ENCODE results near the gene GIMAP1. TPM values are rescaled to one million over a fixed set of nuclear protein-coding genes. Genes with fewer than 3 reads are reported as not detected.
A peak's percentile ranks its signal among the peaks of the same experiment; 100 is the strongest.

Gene GIMAP1
- total and polyA plus RNA-seq, 5 experiments from 2014 or later: 48.0 to 119 (median 87.4) TPM

GRCh38 chr7:150721970-150722373 lies 5.6 kb downstream of the GIMAP1 start:
- POLR2A ChIA-PET: interaction anchor here (0.7 to 11.9 kb wide), 15 partner anchors 13 to 271 kb away, joined by 3 to 323 read pairs (median 122); partner anchors contain the start of genes GIMAP2, GIMAP4, GIMAP5 and GIMAP6
- H3K4me3 Mint-ChIP-seq: peak overlapping the region; percentile 68 to 97 (median 86)
- ATAC-seq (peak in 1 of 2 donors; percentile 8), DNase-seq (no peak)
- H3K4me1 Mint-ChIP-seq: peaks cover 39 to 80% (median 79%) of the 10 kb centered on the region in 4 donors
- H3K9me3 Mint-ChIP-seq: peaks cover 0 to 18% (median 12%) of the 10 kb centered on the region in 9 donors
- no peaks in the 10 kb centered on the region for H3K27me3 Mint-ChIP-seq
- peaks cover 57 to 95% (median 82%) of the 10 kb centered on the region in 3 donors for H3K36me3 Mint-ChIP-seq
- peak overlapping the region; percentile 85 to 96 (median 92) for H3K27ac Mint-ChIP-seq

GRCh38 chr7:150722431-150722931 lies 6.1 kb downstream of the GIMAP1 start:
- no peak for DNase-seq
- peak; percentile 38 to 39 for ATAC-seq
- no peaks in the 10 kb centered on the region for H3K27me3 Mint-ChIP-seq

GRCh38 chr7:150723467-150723866 lies 7.1 kb downstream of the GIMAP1 start:
- Mint-ChIP-seq H3K27ac (peak overlapping the region; percentile 15 to 96 (median 90)), H3K36me3 (peaks cover 62 to 97% (median 75%) of the 10 kb centered on the region in 3 donors), H3K4me1 (peaks cover 39 to 87% (median 71%) of the 10 kb centered on the region in 4 donors), H3K9me3 (peaks cover 11 to 32% (median 26%) of the 10 kb centered on the region in 9 donors), H3K27me3 (no peaks in the 10 kb centered on the region), H3K4me3 (peak overlapping the region; percentile 68 to 97 (median 86))
- ATAC-seq: peak; percentile 19 to 42
- no peak for DNase-seq
- POLR2A ChIA-PET: interaction anchor here (0.8 to 11.9 kb wide), 14 partner anchors 7 to 273 kb away, joined by 3 to 323 read pairs (median 73); partner anchors contain the start of genes GIMAP1, GIMAP2, GIMAP4 and GIMAP5

More at GRCh38 chr7:150722431-150722931, 6.1 kb downstream of the GIMAP1 start:
- peaks cover under 1 to 23% (median 16%) of the 10 kb centered on the region in 9 donors for H3K9me3 Mint-ChIP-seq
- H3K27ac Mint-ChIP-seq: peak overlapping the region; percentile 85 to 96 (median 92)
- POLR2A ChIA-PET: interaction anchor here (0.7 to 11.9 kb wide), 17 partner anchors 12 to 272 kb away, joined by 3 to 323 read pairs (median 7); partner anchors contain the start of genes GIMAP2, GIMAP4, GIMAP5 and GIMAP6
- H3K4me1 Mint-ChIP-seq: peaks cover 41 to 81% (median 79%) of the 10 kb centered on the region in 4 donors
- H3K36me3 Mint-ChIP-seq: peaks cover 59 to 97% (median 79%) of the 10 kb centered on the region in 3 donors
- H3K4me3 Mint-ChIP-seq: peak overlapping the region; percentile 68 to 97 (median 86)

GRCh38 chr7:150727381-150727780 lies 11.0 kb downstream of the GIMAP1 start:
- Mint-ChIP-seq H3K27ac (peak overlapping the region in 7 of 10 donors; percentile 10 to 96 (median 51)), H3K4me3 (peak overlapping the region in 1 of 10 donors; percentile 56), H3K9me3 (peaks cover 16 to 39% (median 32%) of the 10 kb centered on the region in 9 donors), H3K36me3 (peaks cover 36 to 65% (median 49%) of the 10 kb centered on the region in 3 donors), H3K27me3 (no peaks in the 10 kb centered on the region), H3K4me1 (peaks cover 36 to 75% (median 60%) of the 10 kb centered on the region in 4 donors)
- no peak for ATAC-seq
- POLR2A ChIA-PET: interaction anchor here (0.6 to 2.1 kb wide), 7 partner anchors 10 to 158 kb away, joined by 3 to 6 read pairs (median 4); partner anchors contain the start of gene GIMAP5
- DNase-seq: no peak

GRCh38 chr7:150728011-150728410 lies 11.6 kb downstream of the GIMAP1 start:
- ATAC-seq (no peak), DNase-seq (no peak)
- POLR2A ChIA-PET: interaction anchor here (0.9 to 6.2 kb wide), 5 partner anchors 10 to 159 kb away, joined by 3 to 67 read pairs (median 4); partner anchors contain the start of gene GIMAP5
- H3K27me3 Mint-ChIP-seq: no peaks in the 10 kb centered on the region
- peaks cover 16 to 39% (median 32%) of the 10 kb centered on the region in 9 donors for H3K9me3 Mint-ChIP-seq
- peak overlapping the region in 6 of 10 donors; percentile 39 to 96 (median 66) for H3K27ac Mint-ChIP-seq
- H3K36me3 Mint-ChIP-seq: peaks cover 30 to 58% (median 49%) of the 10 kb centered on the region in 3 donors
- peaks cover 38 to 75% (median 60%) of the 10 kb centered on the region in 4 donors for H3K4me1 Mint-ChIP-seq
- no peak overlapping the region for H3K4me3 Mint-ChIP-seq

GRCh38 chr7:150728609-150729008 lies 12.2 kb downstream of the GIMAP1 start:
- Mint-ChIP-seq H3K4me1 (peaks cover 41 to 75% (median 60%) of the 10 kb centered on the region in 4 donors), H3K9me3 (peaks cover 16 to 39% (median 32%) of the 10 kb centered on the region in 9 donors), H3K4me3 (peak overlapping the region in 1 of 10 donors; percentile 36), H3K36me3 (peaks cover 24 to 52% (median 43%) of the 10 kb centered on the region in 3 donors), H3K27me3 (no peaks in the 10 kb centered on the region), H3K27ac (peak overlapping the region in 5 of 10 donors; percentile 0 to 96 (median 57))
- POLR2A ChIA-PET: interaction anchor here (1.0 to 6.2 kb wide), 4 partner anchors 9 to 161 kb away, joined by 3 to 67 read pairs (median 4); partner anchors contain the start of genes GIMAP1, GIMAP4 and GIMAP5
- DNase-seq (no peak), ATAC-seq (no peak)

- H3K9me3 Mint-ChIP-seq: peaks cover 10 to 22% (median 21%) of the 10 kb centered on the region in 9 donors
- H3K36me3 Mint-ChIP-seq: peaks cover 4 to 22% (median 19%) of the 10 kb centered on the region in 3 donors
- peaks cover 49 to 82% (median 71%) of the 10 kb centered on the region in 4 donors for H3K4me1 Mint-ChIP-seq
- DNase-seq (no peak), ATAC-seq (peak; percentile 14 to 38)
- peak overlapping the region in 8 of 10 donors; percentile 26 to 88 (median 67) for H3K4me3 Mint-ChIP-seq
- H3K27me3 Mint-ChIP-seq: no peaks in the 10 kb centered on the region
- H3K27ac Mint-ChIP-seq: peak overlapping the region; percentile 77 to 100 (median 93)
- POLR2A ChIA-PET: interaction anchor here (1.2 to 10.6 kb wide), 8 partner anchors 11 to 161 kb away, joined by 3 to 323 read pairs (median 10); partner anchors contain the start of genes GIMAP1, GIMAP2 and GIMAP6
Observed at GRCh38 chr7:150731916-150732315, 15.5 kb downstream of the GIMAP1 start.

GRCh38 chr7:150732786-150733481 lies 16.5 kb downstream of the GIMAP1 start:
- ATAC-seq (peak; percentile 9 to 31), DNase-seq (no peak)
- Mint-ChIP-seq H3K9me3 (peaks cover 4 to 12% (median 11%) of the 10 kb centered on the region in 9 donors), H3K36me3 (peaks cover 3 to 19% (median 12%) of the 10 kb centered on the region in 3 donors), H3K4me1 (peaks cover 44 to 73% (median 71%) of the 10 kb centered on the region in 4 donors), H3K27ac (peak overlapping the region; percentile 53 to 100 (median 93)), H3K27me3 (no peaks in the 10 kb centered on the region), H3K4me3 (peak overlapping the region in 9 of 10 donors; percentile 28 to 88 (median 58))
- POLR2A ChIA-PET: interaction anchor here (0.6 to 10.6 kb wide), 14 partner anchors 10 to 319 kb away, joined by 3 to 323 read pairs (median 8); partner anchors contain the start of genes GIMAP1, GIMAP2, GIMAP4 and GIMAP6

GRCh38 chr7:150733482-150734095 lies 17.2 kb downstream of the GIMAP1 start:
- DNase-seq (no peak), ATAC-seq (no peak)
- H3K9me3 Mint-ChIP-seq: peaks cover 2 to 7% (median 5%) of the 10 kb centered on the region in 9 donors
- H3K4me1 Mint-ChIP-seq: peaks cover 46 to 71% (median 71%) of the 10 kb centered on the region in 4 donors
- H3K27me3 Mint-ChIP-seq: no peaks in the 10 kb centered on the region
- peak overlapping the region in 8 of 10 donors; percentile 51 to 100 (median 70) for H3K4me3 Mint-ChIP-seq
- peaks cover 8 to 19% (median 12%) of the 10 kb centered on the region in 3 donors for H3K36me3 Mint-ChIP-seq
- peak overlapping the region; percentile 93 to 100 (median 96) for H3K27ac Mint-ChIP-seq
- POLR2A ChIA-PET: interaction anchor here (0.6 to 10.6 kb wide), 11 partner anchors 10 to 319 kb away, joined by 3 to 323 read pairs (median 9); partner anchors contain the start of genes GIMAP1, GIMAP4 and GIMAP6

- Mint-ChIP-seq H3K36me3 (peaks cover 15 to 20% (median 16%) of the 10 kb centered on the region in 3 donors), H3K27me3 (no peaks in the 10 kb centered on the region), H3K4me1 (peaks cover 47 to 72% (median 71%) of the 10 kb centered on the region in 4 donors), H3K9me3 (peaks cover 0 to 6% (median 0%) of the 10 kb centered on the region in 9 donors), H3K4me3 (peak overlapping the region in 6 of 10 donors; percentile 11 to 100 (median 70)), H3K27ac (peak overlapping the region; percentile 93 to 100 (median 96))
- no peak for DNase-seq
- POLR2A ChIA-PET: interaction anchor here (0.6 to 10.6 kb wide), 10 partner anchors 9 to 285 kb away, joined by 3 to 323 read pairs (median 35); partner anchors contain the start of genes GIMAP1, GIMAP4, GIMAP6 and GIMAP7
- ATAC-seq: no peak
Observed at GRCh38 chr7:150734254-150734653, 17.8 kb downstream of the GIMAP1 start.

Measured in naive thymus-derived CD8-positive, alpha-beta T cell (primary cell).